Measurements from ENCODE around the gene IER2.

DNA sequence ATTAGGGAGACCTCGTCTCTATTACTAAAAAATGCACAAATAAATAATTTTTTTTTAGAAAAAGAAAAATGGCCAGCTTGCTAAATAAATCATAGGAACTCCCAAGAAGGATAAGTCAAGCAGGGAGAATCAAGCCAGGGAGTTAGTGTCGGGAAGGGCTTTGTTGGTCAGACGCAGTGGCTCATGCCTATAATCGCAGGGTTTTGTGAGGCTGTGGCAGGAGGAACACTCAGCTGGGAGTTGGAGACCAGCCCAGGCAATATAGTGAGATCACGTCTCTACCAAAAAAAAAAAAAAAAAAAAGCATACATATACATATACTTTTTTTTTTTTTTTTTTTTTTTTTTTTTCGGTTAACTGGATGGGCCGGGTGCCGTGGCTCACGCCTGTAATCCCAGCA lies 23.2 kb upstream of the IER2 start:
- TF ChIP-seq, protein P1, sequence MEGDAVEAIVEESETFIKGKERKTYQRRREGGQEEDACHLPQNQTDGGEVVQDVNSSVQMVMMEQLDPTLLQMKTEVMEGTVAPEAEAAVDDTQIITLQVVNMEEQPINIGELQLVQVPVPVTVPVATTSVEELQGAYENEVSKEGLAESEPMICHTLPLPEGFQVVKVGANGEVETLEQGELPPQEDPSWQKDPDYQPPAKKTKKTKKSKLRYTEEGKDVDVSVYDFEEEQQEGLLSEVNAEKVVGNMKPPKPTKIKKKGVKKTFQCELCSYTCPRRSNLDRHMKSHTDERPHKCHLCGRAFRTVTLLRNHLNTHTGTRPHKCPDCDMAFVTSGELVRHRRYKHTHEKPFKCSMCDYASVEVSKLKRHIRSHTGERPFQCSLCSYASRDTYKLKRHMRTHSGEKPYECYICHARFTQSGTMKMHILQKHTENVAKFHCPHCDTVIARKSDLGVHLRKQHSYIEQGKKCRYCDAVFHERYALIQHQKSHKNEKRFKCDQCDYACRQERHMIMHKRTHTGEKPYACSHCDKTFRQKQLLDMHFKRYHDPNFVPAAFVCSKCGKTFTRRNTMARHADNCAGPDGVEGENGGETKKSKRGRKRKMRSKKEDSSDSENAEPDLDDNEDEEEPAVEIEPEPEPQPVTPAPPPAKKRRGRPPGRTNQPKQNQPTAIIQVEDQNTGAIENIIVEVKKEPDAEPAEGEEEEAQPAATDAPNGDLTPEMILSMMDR (IDR thresholded peaks at IDR 0.05; ENCODE audit: low read length) = no peak
- TF ChIP-seq EZH2 (IDR thresholded peaks at IDR 0.05; ENCODE audit: borderline replicate concordance, low read length) = no peak
